GM10847 (cell line): Measurements from ENCODE around the gene PIWIL4.

Experiments
- POLR2A ChIP-seq: IDR thresholded peaks from 2 replicates; pipeline ENCODE4 v1.6.1; 2011; ENCODE audit not compliant: insufficient read length; ENCODE audit errors: extremely low read depth

Gene PIWIL4

GRCh38 chr11:94568200-94568599, 1.0 kb downstream of the PIWIL4 start:
- TF ChIP-seq POLR2A = no peak

DNA sequence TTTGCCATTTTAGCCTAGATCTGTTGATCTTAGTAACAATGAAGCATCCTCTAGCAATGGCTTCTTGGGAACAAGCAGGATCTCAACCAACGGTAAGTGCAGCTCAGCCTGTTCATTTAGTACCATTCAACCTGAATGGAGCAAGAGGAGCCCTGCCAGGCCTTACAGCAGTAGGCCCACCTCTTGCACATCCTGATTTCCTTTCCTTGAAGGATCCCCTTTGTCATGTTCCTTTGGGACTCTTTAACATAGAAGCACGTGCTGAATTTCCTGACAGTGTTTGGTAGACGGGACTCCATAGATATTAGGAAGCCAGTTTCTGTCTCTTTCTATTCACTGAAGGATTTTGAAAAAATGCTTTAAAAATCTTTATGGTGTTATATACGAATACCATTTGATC, 1.5 kb downstream of the PIWIL4 start:
- no peak for TF ChIP-seq POLR2A

- TF ChIP-seq POLR2A = no peak
Observed at GRCh38 chr11:94574193-94574961, 7.2 kb downstream of the PIWIL4 start.

DNA sequence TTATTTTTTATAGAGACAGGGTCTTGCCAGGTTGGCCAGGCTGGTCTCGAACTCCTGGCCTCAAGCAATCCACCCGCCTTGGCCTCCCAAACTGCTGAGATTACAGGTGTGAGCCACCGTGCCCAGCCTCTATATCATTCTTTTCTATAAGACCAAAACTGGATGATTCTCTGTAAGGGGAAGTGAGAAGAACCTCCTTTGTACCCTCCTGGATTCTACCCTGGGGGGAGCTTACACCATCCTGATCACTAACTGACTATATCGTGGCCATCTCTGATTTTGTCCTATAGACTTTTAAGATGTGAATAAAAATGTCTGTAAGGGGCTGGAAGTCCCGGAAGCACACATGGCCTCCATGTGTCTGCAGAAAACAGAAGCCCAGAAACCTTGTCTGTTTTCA, 9.1 kb downstream of the PIWIL4 start:
- no peak for TF ChIP-seq POLR2A

DNA sequence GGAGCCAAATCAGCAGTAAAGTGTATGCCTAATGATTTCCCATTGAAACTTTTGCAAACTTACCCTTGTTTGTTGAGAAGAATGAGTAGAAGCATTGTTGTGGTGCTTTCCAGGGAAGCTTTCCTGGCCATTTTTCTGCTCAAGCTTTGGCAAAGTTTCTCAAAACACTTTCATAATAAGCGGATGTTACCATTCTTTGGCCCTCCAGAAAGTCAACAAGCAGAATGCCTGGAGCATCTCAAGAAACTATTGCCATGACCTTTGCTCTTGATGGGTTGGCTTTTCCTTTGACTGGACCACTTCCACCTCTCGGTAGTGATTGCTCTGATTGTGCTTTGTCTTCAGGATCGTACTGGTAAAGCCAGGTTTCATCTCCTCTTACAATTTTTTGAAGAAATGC, 10.7 kb downstream of the PIWIL4 start:
- no peak for TF ChIP-seq POLR2A

GRCh38 chr11:94581926-94582325, 14.8 kb downstream of the PIWIL4 start:
- no peak for TF ChIP-seq POLR2A

- no peak for TF ChIP-seq POLR2A
Observed at GRCh38 chr11:94583213-94583865, 16.2 kb downstream of the PIWIL4 start.

GRCh38 chr11:94583866-94584500, 16.8 kb downstream of the PIWIL4 start:
- TF ChIP-seq POLR2A = no peak

DNA sequence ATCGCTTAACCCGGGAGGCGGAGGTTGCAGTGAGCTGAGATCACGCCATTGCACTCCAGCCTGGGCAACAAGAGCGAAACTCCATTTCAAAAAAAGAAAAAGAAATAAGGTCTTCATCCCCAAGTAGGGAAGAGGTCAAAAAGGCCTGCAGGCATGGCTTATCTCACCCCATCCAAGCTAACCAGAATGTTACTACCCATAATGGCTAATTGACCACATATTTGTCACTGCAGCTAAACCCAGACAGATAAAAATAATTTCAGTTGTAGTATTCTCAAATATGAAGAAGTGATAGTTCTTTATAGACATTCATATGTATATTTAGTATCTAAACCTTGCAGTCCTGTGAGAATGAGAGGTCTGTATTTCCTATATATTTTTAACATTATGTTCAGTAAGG, 17.8 kb downstream of the PIWIL4 start:
- TF ChIP-seq POLR2A = no peak

DNA sequence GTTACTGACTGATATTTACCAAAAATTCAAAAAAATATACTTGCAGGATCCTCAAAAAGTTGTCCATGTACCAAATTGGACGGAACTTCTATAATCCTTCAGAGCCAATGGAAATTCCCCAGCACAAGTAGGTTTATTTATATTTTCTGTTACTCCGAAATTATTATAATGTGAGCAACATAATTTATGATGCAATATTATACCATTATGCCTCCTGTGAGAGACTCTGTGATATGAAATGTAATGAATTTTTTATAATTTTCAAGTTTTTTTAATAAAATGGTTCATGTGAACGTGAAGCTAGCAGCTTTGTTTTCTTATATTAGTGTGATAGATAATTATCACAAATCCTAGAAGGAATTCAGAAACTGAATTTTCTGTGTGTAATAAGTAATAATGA, 18.2 kb downstream of the PIWIL4 start:
- TF ChIP-seq POLR2A = no peak

DNA sequence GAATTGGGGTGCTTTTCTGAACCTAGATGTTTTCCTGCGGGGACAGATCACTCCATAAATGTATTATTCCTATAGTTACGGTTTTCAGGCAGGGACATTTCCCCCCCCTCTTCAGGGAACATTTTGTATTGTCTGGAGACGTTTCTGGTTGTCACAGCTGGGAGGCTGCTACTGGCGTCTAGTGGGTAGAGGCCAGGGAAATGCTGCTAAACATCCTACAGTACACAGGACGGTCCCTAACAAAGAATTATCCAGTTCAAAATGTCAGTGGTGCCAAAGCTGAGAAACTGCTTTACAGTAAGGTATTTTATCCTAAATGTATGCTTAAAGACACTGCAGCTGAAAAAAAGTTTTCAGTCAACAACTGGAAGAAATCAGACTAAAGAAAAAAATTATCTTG, 19.4 kb downstream of the PIWIL4 start:
- no peak for TF ChIP-seq POLR2A

DNA sequence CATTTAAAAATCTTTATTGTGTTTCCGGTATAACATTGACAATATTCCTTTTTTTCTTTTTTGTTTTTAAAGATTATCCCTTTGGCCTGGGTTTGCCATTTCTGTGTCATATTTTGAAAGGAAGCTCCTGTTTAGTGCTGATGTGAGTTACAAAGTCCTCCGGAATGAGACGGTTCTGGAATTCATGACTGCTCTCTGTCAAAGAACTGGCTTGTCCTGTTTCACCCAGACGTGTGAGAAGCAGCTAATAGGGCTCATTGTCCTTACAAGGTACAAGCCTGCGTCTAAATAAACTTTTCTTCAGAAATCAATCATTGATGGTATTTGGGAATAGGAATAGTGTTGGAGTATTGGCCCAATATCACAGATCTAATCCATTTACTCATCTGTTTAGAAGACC, 19.8 kb downstream of the PIWIL4 start:
- no peak for TF ChIP-seq POLR2A

DNA sequence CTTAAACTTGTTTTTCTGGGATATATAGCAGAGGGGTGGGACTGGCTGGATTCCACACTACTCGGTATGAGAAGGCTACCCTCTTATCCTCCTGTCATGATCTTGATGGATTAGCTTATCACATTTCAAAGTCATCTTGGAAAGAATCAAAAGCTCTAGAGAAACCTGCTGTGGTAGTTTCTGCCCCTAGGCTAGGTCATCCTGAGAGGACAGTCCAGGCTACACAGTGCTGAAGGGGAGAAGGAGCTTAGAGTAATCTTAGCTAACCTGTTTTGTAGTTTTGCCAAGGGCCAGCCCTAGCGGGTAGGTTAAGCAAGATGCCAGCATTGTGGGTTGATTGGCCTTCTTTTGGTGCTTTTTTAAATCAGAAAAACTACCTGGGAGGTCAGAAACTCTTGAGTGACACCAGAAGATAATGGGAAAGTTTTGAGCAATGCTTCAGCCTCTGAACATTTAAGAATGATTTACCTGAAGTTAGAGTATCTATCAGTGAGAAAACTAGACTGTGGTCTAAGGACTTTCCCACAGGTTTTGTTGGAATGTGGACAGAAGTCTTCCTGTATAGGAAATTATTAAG, 21.3 kb downstream of the PIWIL4 start:
- no peak for TF ChIP-seq POLR2A

DNA sequence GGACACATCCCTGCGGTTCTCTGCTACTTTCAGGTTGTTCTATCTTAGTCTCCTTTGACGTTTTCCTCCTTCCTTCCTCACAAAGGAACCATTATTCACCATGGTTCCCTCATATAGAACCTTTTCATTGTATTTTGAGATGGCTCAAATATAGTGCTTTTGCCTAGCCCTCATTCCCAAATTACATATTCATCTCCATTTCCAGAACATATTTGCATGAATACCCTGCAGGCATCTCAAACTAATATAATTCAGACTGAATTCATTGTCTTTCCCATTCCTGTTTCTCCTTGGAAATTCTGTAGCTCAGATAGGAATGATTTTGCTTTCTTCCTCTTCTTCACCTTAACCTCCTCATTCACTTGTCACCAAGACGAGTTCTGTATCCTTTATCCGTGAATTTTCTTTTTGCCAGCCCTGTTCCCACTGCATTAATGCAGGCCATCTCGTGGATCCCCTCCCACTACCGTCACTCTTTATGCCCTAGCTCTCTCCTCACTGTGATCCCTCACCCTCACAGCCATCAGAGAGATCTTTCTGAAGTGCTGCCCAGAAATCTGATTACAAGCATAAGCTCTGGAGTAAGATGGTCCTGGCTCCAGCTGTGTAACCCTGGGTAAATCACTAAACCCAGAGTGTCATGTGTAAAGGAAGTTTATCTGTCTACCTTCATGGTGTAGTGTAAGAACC, 23.3 kb downstream of the PIWIL4 start:
- TF ChIP-seq POLR2A = no peak

DNA sequence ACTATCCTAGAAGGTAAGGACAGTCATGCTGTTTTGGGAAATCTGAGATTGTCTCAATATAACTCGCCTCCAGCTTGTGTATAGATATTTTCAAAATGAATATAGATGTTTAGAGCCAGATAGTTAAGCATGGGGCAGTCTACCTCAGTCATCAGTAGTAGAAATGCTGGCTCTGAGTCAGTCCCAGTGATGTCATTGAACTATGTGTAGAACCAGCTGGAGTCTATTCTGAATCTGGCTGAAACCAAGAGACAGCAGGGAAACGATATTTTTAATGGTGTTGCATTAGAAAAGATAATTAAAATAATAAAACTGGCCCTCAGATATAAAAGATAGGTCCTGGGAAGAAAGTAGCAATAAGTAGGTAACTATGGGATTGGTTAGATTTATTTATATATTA, 25.9 kb downstream of the PIWIL4 start:
- TF ChIP-seq POLR2A = no peak

GRCh38 chr11:94595076-94595475, 27.9 kb downstream of the PIWIL4 start:
- TF ChIP-seq POLR2A = no peak

GRCh38 chr11:94597896-94598295, 30.7 kb downstream of the PIWIL4 start:
- TF ChIP-seq POLR2A = no peak
